Measurements from ENCODE around the gene GLRA3.

GRCh38 chr4:174665799-174666198, 163.2 kb downstream of the GLRA3 start:
- TF ChIP-seq CTCF (IDR thresholded peaks at IDR 0.05; ENCODE audit: poor library complexity, severe bottlenecking) (no peak), EZH2 (IDR thresholded peaks at IDR 0.05; ENCODE audit: borderline replicate concordance, insufficient read depth, low read length, poor library complexity, severe bottlenecking) (no peak), POLR2AphosphoS5 (IDR thresholded peaks at IDR 0.05) (no peak), REST (IDR thresholded peaks at IDR 0.05; ENCODE audit: borderline replicate concordance) (no peak), TAF1 (IDR thresholded peaks at IDR 0.05; ENCODE audit: low read depth) (no peak), RAD21 (conservative IDR thresholded peaks at IDR 0.05) (no peak)
